HG02885 (cell line): ENCODE results near the gene MCRIP1.
A peak's percentile ranks its signal among the peaks of the same experiment; 100 is the strongest.
"Not testable (repeated sequence)": the region's sequence is repeated elsewhere in the genome, so short reads cannot be mapped to it uniquely, and the experiment has no call there.

Experiments used
- ATAC-seq: cut with Tn5 transposase; IDR thresholded peaks from one replicate; pipeline ENCODE4 v1.9.1; 2021; ENCODE audit warnings: mild to moderate bottlenecking; ENCODE audit not compliant: unreplicated experiment, poor library complexity

The MCRIP1 gene

DNA sequence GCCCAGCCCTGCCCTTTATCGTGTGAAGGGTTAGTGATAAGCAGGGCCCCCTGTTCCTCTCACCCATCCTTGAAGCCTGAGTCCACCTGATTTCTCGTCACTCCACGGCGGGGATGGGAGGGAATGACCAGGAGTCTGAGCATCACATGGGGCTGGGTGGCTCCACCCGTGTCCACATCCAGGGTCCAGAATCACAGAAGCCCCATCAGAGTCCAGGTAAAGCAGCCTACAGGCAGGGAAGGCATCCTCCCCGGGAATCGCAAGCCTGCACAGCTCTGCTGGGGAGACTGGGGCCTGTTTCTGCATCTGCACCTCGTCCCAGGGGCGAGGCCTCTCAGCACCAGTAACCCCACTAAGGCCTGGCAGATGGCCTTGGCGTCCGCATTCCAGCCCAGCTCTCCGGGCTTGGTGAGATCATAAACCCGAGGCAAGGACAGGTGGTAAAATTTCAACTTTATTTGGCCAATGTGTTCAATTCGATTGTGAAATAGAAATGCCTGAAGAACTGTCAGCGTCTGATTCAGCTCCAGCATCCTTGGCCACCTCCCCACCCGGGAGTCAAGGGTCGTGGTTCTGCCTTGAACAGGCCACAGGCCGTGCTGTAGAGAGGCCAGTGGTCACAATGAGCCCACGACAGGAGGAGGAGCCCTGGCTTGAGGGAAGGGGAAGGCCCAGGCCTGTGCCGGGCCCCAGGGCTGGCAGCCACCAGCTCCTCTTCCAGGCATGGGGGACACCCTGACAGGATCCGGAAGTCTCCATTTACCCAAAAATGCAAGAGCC, 9.8 kb upstream of the MCRIP1 start:
- ATAC-seq = no peak

DNA sequence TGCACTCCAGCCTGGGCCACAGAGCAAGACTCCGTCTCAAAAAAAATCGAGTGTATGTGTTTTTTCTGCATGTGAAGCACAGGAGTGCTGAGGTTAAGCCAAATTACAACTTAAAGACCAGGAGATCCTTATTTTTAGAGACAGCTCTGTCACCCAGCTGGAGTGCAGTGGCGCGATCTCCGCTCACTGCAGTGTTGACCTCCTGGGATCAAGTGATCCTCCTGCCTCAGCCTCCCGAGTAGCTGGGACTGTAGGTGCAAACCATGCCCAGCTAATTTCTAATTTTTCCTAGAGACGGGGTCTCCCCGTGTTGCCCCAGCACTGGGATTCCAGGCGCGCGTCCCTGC, 9.3 kb upstream of the MCRIP1 start:
- no peak for ATAC-seq

DNA sequence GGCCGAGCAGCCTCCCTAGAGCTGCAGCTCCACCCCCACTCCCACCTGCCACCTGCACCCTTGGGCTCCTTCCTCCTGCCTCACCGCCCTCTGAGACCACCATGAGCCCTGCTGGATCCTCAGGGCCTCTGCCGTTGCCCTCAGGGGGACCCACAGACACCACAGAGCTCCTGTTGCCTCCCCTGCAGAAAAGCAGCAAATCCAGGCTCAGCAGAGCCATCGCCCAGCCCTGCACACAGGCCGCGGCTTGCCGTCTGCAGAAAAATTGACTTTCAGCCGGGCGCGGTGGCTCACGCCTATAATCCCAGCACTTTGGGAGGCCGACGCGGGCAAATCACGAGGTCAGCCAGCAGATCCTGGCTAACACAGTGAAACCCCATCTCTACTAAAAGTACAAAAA, 8.8 kb upstream of the MCRIP1 start:
- ATAC-seq = no peak

DNA sequence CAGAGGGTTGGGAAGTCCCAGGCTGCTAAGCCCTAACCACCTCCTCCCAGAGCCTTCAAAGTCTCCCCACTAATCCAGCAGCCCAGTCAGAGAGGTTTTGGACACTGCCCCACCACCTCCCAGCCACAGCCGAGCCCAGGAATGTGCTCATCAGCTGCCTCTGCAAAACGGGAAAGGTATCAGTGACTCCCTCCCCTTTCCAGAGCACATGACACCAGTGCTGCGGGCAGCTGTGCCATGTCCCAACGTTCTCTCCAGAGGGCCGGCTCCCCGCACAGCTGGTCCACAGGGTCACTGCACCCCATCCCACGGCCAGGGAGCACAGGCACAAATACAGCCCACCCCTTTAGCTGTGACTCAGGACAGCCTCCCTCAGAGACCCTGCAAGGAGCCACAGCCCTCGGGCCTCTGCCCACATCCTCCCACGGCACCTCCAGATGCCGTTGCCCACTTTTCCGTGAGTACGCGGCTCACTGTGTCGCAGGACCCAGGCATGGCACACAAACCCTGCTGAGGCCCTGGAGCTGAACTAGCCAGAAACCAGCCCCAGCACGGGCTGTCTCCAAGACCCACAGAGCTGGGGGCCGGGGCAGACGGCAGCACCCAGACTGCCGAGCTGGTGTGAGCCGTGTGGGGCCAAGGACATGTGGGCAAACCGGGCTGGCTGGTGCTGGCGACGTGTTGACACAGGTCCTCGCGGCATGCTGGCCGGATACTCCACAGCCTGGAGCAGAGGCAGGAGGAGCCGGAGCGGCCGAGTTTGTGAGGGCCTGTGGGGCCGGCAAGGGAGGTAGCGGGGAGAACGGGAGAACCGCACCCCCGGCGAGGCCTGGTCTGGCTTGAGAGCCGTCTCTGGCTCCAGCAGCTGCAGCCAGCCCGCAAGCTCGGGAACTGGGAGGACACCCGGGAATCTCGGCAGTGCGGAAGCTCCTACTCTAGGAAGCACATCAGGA, 8.0 kb upstream of the MCRIP1 start:
- no peak for ATAC-seq

DNA sequence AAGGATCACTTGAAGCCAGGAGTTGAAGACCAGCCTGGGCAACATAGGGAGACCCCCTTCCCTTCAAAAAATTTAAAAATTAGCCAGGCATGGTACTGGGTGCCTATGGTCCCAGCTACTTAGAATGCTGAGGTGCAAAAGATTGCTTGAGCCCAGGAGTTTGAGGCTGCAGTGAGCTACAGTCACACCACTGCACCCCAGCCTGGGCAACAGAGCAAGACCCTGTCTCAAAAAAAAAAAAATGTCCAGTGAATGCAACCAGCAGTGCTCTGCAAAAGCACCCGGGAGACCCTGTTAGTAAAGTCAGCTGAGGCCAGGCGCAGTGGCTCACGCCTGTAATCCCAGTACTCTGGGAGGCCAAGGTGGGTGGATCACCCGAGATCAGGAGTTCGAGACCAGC, 7.0 kb upstream of the MCRIP1 start:
- not testable (repeated sequence) for ATAC-seq

DNA sequence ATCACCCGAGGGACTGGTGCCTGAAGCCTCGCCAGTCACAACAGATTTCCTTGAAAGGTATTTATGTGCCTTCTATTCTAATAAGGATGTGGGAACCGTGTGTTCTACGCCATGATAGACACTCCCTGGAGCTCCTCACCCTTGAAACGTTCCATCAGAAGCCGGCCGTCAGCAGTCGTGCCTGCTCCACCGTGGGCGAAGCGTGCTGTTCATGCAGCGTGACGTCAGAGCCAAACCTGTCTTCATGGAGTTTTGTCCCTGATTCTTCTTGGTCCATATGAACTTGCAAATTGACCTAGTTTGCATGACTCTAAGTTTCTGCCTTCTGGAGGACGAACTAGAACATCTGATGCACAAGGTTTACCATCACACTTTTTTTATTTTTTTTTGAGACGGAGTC, 6.2 kb upstream of the MCRIP1 start:
- no peak for ATAC-seq

DNA sequence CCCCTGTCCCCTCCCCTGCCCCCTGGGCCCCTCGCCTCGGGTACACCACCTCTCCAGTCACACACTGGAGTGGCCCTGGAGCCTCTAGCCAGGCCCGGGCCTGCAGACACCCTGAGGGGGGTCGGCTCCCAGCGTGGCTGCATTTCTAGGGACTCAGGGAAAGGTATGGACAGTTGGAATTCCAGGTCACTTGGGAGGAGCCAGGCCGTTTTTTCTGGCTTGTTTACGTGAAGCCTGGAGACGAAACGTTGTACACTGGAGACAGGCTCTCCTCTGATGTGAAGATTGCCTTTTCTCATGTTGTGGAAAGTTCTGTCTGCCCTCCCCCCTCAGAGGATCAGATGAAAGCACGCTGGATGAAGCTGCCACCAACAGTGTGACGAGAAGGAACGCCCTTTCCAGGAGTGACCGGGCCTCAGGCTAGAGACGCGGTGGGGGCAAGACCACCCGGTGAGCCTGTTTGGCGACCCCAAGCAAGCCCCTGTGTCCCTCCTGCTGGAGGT, 5.7 kb upstream of the MCRIP1 start:
- ATAC-seq = no peak

DNA sequence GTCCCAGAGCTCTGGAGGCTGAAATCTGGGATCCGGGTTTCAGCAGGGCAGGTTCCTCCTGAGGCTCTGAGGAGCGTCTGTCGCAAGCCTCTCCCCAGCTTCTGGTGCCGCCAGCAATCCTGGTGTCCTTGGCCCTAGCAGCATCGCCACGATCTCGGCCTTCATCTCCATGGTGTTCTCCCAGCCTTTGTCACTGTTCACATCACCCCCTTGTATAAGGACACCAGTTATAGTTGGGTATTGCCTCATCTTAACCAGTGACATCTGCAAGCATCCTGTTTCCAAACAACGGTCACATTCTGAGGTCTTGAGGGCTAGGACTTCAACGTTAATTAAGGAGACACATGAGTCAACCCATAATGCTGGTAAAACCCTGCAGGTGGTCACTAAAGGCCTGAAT, 4.5 kb upstream of the MCRIP1 start:
- no peak for ATAC-seq

DNA sequence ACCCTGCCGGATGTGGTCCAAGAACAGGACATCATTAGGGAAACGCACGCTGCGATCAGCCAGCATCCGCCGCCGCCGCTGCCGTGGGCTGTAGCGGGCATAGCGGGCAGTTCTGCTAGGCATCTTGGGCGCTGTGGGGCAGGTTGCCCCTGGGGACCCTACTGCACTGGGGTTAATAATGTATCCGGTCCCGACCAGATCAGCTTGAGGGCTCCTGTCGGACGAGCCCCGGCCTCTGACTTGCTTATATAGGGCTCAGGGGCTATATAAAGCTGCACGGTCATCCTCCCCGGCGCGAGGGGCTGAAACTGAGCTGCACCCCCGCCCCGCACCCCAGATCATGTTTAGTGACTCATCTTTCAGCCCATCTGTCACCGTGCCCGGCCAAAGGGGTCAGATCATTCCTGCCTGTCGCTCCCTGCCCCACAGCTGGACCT, 1.8 kb upstream of the MCRIP1 start, which contains the start of gene PPP1R27:
Gene PPP1R27 (minus strand): TSS at position 220 of the 437 bp plus-strand sequence. CDS start 97 bp downstream, at position 123.
- no peak for ATAC-seq

DNA sequence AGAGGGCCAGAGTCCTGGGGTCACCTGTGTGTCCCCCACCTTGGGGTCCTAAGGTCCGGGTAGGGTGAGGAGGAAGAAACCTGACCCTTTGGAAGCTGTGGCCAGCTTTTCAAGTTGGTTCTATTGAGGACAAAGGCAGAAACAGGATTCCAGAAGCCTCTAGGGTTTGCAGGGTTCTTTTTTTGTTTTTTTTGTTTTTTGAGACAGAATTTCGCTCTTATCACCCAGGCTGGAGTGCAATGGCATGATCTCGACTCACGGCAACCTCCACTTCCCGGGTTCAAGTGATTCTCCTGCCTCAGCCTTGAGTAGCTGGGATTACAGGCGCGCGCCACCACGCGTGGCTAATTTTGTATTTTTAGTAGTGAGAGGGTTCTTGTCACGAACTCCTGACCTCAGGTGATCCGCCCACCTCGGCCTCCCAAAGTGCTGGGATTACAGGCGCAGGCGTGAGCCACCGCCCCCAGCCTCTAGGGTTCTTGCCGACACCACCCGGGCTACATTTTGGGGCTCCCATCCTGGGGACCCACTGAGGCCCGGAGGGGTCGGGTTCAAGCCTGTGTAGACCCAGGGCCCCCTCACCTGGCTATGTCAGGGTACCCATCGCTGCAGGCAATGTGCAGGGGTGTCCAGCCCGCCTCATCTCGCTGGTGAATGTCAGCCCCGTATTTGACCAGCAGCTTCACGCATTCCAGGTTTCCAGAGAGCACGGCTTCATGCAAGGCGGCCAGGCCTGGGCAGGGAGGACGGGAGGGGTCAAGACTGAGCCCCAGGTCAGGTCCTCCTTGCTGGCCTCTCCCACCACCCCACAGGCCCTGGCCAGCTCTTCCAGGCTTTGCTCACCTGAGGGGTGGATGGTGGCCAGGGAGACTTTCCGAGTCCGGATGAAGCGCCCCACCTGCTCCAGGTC, 1.1 kb upstream of the MCRIP1 start:
- no peak for ATAC-seq

DNA sequence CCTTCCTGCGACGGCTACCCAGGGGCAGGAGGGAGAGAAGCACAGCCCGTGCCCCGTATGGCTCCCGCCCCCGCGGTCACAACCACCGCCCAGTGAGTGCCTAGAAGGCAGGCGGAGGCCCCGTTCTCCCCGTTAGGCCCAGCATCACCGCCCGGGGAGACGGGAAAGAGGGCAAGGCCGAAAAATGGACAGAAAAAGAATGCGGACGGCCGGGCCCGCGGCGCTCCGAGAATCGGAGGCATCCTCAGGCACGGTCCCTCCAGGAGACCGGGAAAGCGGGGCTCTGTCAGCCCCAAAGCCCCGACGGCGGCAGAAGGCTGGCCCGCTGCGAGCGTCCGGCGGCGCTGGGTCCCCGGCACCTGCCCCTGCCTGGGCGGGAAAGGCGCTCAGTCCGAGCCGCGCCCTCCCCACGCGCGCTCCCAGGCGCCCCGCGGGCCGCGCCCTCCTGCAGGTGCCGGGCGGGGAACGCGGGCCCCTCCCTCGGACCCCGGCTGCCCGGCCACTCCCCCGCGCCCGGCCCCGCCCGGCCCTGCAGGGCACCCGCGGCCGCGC, 407 bp downstream of the MCRIP1 start:
- ATAC-seq = peak; percentile 23

DNA sequence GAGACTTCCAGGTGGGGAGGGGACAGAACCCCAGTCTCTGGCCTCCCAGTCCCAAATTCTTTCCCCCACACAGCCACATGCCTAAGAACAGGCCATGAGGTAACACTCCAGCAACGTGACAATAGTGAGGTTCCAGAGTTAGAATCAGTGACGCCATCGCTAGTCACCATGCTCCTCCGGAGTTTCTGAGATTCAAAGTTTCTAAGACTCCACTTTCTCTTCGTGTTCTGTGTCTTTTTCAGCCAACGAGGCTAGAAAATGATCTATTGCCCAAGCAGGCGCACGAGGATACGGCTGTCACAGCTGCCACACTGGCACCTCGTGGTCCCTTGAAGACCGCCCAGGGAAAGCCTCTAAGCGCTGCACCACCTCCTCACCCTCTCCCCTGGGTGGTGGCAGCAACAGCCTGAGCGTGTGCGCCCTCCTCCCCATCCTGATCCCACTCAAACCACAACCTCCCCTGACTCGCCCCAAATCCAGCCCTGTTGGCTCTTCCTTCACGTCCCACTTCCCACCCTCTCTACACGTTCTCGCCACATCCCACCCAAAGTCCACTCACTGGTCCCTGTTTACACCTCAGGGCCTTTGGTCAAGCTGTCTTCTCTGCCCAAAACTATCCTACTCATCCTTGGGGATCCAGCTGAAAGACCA, 1.0 kb downstream of the MCRIP1 start:
- ATAC-seq = no peak

DNA sequence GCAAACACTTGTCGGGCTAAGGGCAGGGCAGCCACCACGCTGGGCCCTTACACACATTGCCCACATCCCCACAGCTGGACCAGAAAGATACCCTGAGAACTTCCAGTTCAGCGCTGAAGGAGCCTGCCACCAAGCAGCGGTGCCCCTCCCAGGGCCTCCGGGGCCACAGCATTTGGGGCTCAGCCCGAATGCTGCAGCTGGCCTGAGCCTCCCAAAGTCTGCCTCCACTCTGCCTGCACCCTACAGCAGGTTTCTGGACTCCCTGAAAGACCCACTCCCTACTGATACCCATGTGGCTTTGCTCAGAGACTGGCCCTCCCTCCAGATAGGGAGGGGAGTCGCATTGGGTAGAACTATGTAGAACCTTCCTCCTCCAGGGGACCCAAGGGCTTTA, 1.5 kb downstream of the MCRIP1 start:
- ATAC-seq = no peak

DNA sequence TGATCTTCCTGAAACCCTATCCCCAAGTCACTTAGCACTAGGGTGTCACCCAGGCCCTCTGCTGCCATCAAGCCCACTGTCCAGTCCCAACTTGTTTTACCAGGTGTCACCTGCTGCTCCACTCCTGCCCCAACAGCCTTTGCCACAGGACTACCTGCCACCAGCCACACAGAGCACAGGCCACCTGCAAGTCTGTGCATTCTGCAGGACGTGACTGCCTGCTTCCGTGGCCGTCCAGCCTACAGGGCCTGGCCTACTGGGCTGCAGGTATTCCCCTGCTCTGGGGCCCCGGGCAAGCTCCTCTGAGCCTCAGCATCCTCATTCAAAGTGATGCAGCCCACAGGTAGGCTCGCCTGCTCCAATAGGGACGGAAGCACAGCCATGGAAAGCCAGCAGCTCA, 3.2 kb downstream of the MCRIP1 start:
- no peak for ATAC-seq

DNA sequence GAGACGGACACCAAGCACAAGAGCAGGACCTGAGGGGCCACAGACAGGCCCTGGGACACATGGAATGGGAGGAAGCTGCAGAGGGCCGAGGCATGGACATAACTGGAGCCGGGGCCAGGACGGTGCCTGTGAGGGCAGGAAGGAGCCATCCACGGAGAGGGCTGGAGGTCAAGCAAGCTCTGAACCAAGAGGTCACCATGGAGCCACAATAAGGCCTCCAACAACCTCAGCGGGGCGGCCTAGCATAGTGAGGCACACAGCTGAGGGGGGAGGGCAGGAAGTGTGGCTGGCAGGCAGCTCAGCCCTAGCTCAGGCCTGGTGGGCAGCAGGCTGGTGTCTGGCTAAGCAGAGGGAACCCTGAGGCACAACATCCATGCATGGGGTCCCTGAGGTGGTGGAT, 4.4 kb downstream of the MCRIP1 start:
- no peak for ATAC-seq

DNA sequence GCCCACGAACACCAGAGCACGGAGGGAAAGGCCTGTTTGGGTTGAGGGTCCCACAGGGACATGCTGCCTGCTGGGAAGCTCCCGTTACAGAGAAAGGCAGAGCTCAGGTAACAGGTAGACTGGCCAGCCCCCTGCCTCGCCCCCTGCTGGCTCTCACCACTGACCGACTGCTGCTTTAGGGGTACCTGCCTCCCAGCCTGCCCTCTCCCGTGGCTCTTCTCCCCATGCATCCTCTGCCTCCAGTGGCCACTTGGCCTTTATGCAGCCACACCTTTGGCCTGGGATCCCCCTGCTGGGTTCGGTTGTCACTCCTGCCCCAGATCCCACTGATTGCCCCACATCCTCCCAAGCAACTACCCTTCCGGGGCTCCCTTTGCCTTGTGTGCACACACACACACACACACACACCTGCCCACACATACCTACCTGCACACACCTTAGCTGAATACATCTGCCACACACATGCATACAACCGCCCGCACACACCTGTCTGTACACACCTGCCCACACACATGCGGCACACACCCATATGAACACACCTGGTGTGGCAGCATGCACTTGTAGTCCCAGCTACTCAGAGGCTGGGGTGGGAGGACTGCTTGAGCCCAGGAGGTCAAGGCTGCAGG, 7.1 kb downstream of the MCRIP1 start:
- ATAC-seq = no peak

DNA sequence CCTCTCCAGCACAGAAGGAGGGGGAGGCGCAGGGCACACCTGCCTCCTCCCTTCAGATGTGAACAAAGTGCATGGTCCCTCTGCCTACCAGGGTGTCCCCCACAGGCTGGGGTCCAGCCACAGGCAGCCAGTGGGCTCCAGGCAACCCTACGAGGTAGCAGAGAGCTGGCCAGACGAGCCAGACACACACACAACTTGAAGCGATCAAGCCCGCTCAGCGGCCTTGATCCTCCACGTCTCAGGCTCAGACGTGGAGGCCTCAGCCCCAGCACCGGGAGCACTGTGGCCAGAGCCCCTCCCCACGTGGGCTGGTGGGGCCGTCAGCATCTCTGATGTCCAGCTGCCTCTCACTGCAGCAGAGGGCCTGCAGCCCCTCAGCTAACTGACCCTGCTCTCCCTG, 8.5 kb downstream of the MCRIP1 start:
- no peak for ATAC-seq

DNA sequence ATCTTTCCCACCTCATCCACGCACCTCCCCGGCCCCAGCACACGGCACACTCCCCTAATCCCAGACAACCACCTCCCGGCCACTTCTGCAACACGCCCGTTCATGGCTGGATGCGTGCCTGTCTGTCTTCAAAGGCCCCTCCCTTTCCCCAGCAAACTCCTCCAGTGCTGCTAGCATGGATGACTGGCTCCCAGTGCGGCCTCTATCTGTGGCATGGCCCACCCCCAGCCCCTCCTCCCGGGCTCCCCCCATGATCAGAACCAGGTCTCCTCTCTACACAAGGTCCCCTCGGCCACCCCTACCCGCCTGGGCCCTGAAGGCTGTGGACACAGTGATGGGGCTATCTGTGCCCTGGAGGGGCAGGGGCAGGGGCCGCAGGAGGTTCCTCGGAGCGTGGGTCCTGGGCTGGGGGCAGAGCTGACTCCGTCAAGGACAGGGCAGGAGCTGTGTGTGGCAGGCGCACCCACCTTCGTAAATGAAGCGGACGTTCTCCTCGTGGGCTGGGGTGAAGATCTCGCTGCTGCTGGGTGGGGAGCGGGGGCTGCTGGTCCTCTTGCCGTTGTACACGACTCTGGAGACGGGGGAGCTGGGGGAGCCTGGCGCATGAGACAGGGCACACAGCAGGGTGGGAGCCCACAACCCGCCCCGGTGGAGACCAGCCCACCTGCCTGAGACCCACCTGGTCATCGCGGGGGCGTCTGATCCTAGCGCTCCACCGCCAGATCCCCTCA, 9.1 kb downstream of the MCRIP1 start:
- no peak for ATAC-seq
